ENCODE measurements around the gene PRKAR1B. TPM values are rescaled to one million over a fixed set of nuclear protein-coding genes. Genes with fewer than 3 reads are reported as not detected.
"Not testable (repeated sequence)": the region's sequence is repeated elsewhere in the genome, so short reads cannot be mapped to it uniquely, and the experiment has no call there.

Gene PRKAR1B
- total RNA-seq, 2 experiments from 2014 or later = 22.5 to 41.6 TPM

DNA sequence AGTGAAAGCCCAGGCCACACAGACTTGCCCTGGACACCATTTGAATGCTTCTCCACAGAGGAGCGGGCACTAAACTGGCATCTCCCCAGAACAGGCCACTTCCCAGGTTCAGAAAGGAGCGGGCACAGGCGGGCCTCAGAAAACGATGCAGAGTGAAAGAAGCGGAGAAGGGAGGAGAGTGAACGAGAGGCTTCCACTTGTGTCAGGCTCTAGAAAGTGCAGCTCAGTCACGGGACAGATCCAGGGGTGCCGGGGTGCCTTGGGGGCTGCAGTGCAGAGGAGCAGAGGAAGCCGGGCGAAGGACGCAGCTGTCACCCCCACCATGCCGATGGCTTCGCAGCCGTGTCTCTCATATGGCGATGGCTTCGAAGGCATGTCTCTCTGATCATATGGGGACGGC is 26.1 kb upstream of the PRKAR1B start:
- no peak overlapping the region for H3K4me3 ChIP-seq (ENCODE audit: low read depth, low read length, poor library complexity, severe bottlenecking)
- no peak overlapping the region for H3K27ac ChIP-seq (ENCODE audit: low read depth, low read length, poor library complexity, severe bottlenecking)
- H3K36me3 ChIP-seq (ENCODE audit: insufficient read depth, low read length) = peaks cover 76% of the 10 kb centered on the region
- ChIA-PET POLR2A (no interaction called here), CTCF (ENCODE audit: unreplicated experiment) (no interaction called here)
- no peak overlapping the region for H2AFZ ChIP-seq (ENCODE audit: low read length)
- H3K4me1 ChIP-seq (ENCODE audit: insufficient read depth, low read length, poor library complexity, severe bottlenecking) = no peaks in the 10 kb centered on the region
- H3K9me2 ChIP-seq (ENCODE audit: insufficient read depth, low read length) = no peaks in the 10 kb centered on the region
- H4K20me1 ChIP-seq (ENCODE audit: insufficient read depth, low read length) = no peaks in the 10 kb centered on the region
- no peaks in the 10 kb centered on the region for H3K79me2 ChIP-seq (ENCODE audit: insufficient read depth, low read depth, low read length)
- TF ChIP-seq, protein P1, sequence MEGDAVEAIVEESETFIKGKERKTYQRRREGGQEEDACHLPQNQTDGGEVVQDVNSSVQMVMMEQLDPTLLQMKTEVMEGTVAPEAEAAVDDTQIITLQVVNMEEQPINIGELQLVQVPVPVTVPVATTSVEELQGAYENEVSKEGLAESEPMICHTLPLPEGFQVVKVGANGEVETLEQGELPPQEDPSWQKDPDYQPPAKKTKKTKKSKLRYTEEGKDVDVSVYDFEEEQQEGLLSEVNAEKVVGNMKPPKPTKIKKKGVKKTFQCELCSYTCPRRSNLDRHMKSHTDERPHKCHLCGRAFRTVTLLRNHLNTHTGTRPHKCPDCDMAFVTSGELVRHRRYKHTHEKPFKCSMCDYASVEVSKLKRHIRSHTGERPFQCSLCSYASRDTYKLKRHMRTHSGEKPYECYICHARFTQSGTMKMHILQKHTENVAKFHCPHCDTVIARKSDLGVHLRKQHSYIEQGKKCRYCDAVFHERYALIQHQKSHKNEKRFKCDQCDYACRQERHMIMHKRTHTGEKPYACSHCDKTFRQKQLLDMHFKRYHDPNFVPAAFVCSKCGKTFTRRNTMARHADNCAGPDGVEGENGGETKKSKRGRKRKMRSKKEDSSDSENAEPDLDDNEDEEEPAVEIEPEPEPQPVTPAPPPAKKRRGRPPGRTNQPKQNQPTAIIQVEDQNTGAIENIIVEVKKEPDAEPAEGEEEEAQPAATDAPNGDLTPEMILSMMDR (conservative IDR thresholded peaks at IDR 0.05; ENCODE audit: low read length) = no peak
- TF ChIP-seq EZH2phosphoT487 (IDR thresholded peaks at IDR 0.05; ENCODE audit: borderline replicate concordance, low read depth, low read length) = no peak
- intact Hi-C loops (cut with micrococcal nuclease; ENCODE audit: unreplicated experiment) = no loop called here
- no peak for DNase-seq (ENCODE audit: low spot score)
- no peak overlapping the region for H3K4me2 ChIP-seq (ENCODE audit: low read length)
- no peaks in the 10 kb centered on the region for H3K9me3 ChIP-seq (ENCODE audit: low read length)
- BruUV-seq (replicated peaks) = no TSS peak

DNA sequence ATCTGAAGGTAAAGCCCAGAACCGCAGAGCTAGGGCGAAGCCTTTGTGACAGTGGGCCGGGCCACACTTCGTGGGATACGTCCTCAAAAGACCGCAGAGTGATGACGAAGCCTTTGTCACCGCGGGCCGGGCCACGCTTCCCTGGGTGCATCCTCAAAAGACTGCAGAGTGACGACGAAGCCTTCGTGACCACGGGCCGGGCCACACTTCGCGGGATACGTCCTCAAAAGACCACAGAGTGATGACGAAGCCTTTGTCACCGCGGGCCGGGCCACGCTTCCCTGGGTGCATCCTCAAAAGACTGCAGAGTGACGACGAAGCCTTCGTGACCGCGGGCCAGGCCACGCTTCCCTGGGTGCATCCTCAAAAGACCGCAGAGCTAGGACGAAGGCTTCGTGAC is 25.2 kb upstream of the PRKAR1B start:
- intact Hi-C loops (cut with micrococcal nuclease; ENCODE audit: unreplicated experiment); DNase-seq (ENCODE audit: low spot score); H3K9me3 ChIP-seq (ENCODE audit: low read length); H3K4me2 ChIP-seq (ENCODE audit: low read length); H3K9me2 ChIP-seq (ENCODE audit: insufficient read depth, low read length); H3K27ac ChIP-seq (ENCODE audit: low read depth, low read length, poor library complexity, severe bottlenecking); POLR2A ChIA-PET; CTCF ChIA-PET (ENCODE audit: unreplicated experiment); H4K20me1 ChIP-seq (ENCODE audit: insufficient read depth, low read length); H3K4me1 ChIP-seq (ENCODE audit: insufficient read depth, low read length, poor library complexity, severe bottlenecking); H3K4me3 ChIP-seq (ENCODE audit: low read depth, low read length, poor library complexity, severe bottlenecking); BruUV-seq (replicated peaks); H3K79me2 ChIP-seq (ENCODE audit: insufficient read depth, low read depth, low read length); H2AFZ ChIP-seq (ENCODE audit: low read length): not testable (repeated sequence)
- H3K36me3 ChIP-seq (ENCODE audit: insufficient read depth, low read length) = peaks cover 66% of the 10 kb centered on the region

DNA sequence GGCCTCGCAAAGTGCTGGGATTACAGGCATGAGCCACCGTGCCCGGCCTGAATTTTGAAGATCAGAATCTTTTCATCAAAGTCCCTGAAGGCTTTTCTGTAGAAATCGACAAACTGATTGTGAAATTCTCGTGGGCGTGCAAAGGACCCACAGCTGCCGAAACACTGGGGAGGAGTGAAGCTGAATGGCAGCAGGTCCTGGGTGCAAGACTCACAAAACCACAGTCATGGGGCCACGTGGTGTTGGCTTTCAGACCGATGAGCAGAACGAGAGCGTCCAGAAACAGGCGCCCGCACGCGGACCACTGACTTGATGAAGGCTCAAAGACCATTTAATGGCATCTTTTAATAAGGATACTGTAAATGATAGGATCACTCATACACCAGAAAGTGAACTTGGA is 24.7 kb upstream of the PRKAR1B start:
- CTCF ChIA-PET (ENCODE audit: unreplicated experiment) = no interaction called here

More for the DNA sequence above, 24.7 kb upstream of the PRKAR1B start:
- H3K9me3 ChIP-seq (ENCODE audit: low read length) = no peaks in the 10 kb centered on the region
- H3K4me3 ChIP-seq (ENCODE audit: low read depth, low read length, poor library complexity, severe bottlenecking) = no peak overlapping the region
- H3K4me2 ChIP-seq (ENCODE audit: low read length) = no peak overlapping the region
- DNase-seq (ENCODE audit: low spot score) = no peak
- H3K9me2 ChIP-seq (ENCODE audit: insufficient read depth, low read length) = no peaks in the 10 kb centered on the region
- H3K4me1 ChIP-seq (ENCODE audit: insufficient read depth, low read length, poor library complexity, severe bottlenecking) = no peaks in the 10 kb centered on the region
- H4K20me1 ChIP-seq (ENCODE audit: insufficient read depth, low read length) = no peaks in the 10 kb centered on the region
- no TSS peak for BruUV-seq (replicated peaks)
- no peaks in the 10 kb centered on the region for H3K79me2 ChIP-seq (ENCODE audit: insufficient read depth, low read depth, low read length)
- TF ChIP-seq, protein P1 (conservative IDR thresholded peaks at IDR 0.05; ENCODE audit: low read length) = no peak
- no peak for TF ChIP-seq EZH2phosphoT487 (IDR thresholded peaks at IDR 0.05; ENCODE audit: borderline replicate concordance, low read depth, low read length)
- H3K27ac ChIP-seq (ENCODE audit: low read depth, low read length, poor library complexity, severe bottlenecking) = no peak overlapping the region
- H3K36me3 ChIP-seq (ENCODE audit: insufficient read depth, low read length) = peaks cover 66% of the 10 kb centered on the region
- H2AFZ ChIP-seq (ENCODE audit: low read length) = no peak overlapping the region
- intact Hi-C loops (cut with micrococcal nuclease; ENCODE audit: unreplicated experiment) = no loop called here
- POLR2A ChIA-PET = no interaction called here
